ENCODE measurements around the gene COQ5.

The COQ5 gene

DNA sequence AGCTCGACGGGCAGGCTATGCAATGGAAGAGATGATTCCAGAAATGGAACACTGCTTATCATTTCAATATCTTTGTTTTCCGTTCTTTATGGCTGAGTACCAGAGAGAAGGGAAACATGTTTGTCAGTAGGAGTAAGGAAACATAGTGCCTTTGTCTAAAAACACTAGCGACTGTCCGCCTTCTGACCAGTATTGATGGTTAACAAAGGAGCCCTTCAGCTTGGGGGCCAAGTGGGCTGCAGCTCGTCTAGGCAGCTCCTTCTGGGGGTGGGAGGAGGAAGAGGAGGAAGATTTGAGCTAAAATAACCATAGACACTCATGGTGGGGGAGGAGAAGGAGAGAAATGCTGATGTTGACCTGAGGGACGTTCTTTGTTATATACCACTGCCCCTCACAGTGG lies 15.0 kb downstream of the COQ5 start:
- no peaks in the 10 kb centered on the region for H4K20me1 ChIP-seq (ENCODE audit: insufficient read depth, low read length)
- no peak overlapping the region for H3K4me3 ChIP-seq (ENCODE audit: low read length)
- DNase-seq = no peak
- H3K9ac ChIP-seq (ENCODE audit: low read length) = no peak overlapping the region
- H3K27ac ChIP-seq (ENCODE audit: low read length) = no peak overlapping the region
- H2AFZ ChIP-seq (ENCODE audit: low read length) = no peak overlapping the region
- H3K79me2 ChIP-seq (ENCODE audit: low read length) = no peaks in the 10 kb centered on the region
- TF ChIP-seq, protein P1, sequence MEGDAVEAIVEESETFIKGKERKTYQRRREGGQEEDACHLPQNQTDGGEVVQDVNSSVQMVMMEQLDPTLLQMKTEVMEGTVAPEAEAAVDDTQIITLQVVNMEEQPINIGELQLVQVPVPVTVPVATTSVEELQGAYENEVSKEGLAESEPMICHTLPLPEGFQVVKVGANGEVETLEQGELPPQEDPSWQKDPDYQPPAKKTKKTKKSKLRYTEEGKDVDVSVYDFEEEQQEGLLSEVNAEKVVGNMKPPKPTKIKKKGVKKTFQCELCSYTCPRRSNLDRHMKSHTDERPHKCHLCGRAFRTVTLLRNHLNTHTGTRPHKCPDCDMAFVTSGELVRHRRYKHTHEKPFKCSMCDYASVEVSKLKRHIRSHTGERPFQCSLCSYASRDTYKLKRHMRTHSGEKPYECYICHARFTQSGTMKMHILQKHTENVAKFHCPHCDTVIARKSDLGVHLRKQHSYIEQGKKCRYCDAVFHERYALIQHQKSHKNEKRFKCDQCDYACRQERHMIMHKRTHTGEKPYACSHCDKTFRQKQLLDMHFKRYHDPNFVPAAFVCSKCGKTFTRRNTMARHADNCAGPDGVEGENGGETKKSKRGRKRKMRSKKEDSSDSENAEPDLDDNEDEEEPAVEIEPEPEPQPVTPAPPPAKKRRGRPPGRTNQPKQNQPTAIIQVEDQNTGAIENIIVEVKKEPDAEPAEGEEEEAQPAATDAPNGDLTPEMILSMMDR (IDR thresholded peaks at IDR 0.05; ENCODE audit: low read length) = no peak
- H3F3A ChIP-seq (ENCODE audit: insufficient read depth, low read length) = no peaks in the 10 kb centered on the region
- H3K4me1 ChIP-seq (ENCODE audit: low read length) = no peaks in the 10 kb centered on the region
- no peaks in the 10 kb centered on the region for H3K9me2 ChIP-seq (replicated peaks; ENCODE audit: insufficient read depth, low read length)
- no peak overlapping the region for H3K4me2 ChIP-seq (ENCODE audit: low read depth, low read length)
- no peaks in the 10 kb centered on the region for H3K27me3 ChIP-seq (replicated peaks; ENCODE audit: insufficient read depth, low read length)
- H3K9me3 ChIP-seq (replicated peaks; ENCODE audit: insufficient read depth, low read length) = no peaks in the 10 kb centered on the region
- H3K36me3 ChIP-seq (replicated peaks; ENCODE audit: insufficient read depth, low read length) = no peaks in the 10 kb centered on the region

DNA sequence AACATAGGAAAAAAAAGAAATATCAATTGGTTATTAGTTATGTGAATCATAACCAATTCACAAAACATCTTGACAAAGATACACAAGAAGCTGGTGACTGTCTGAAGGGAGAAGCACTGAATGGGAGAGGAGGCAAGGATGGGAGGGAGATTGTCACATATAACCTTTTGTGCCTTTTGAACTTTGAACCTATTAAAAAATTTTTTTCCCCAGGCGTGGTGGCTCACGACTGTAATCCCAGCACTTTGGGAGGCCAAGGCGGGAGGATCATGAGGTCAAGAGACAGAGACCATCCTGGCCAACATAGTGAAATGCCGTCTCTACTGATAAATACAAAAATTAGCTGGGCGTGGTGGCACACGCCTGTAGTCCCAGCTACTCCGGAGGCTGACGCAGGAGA lies 20.4 kb downstream of the COQ5 start:
- H3K9me2 ChIP-seq (replicated peaks; ENCODE audit: insufficient read depth, low read length) = no peaks in the 10 kb centered on the region
- no peaks in the 10 kb centered on the region for H3K9me3 ChIP-seq (replicated peaks; ENCODE audit: insufficient read depth, low read length)
- H3K4me1 ChIP-seq (ENCODE audit: low read length) = no peaks in the 10 kb centered on the region
- H3F3A ChIP-seq (ENCODE audit: insufficient read depth, low read length) = no peaks in the 10 kb centered on the region
- no peaks in the 10 kb centered on the region for H4K20me1 ChIP-seq (ENCODE audit: insufficient read depth, low read length)
- no peak for DNase-seq
- H3K79me2 ChIP-seq (ENCODE audit: low read length) = no peaks in the 10 kb centered on the region
- no peaks in the 10 kb centered on the region for H3K36me3 ChIP-seq (replicated peaks; ENCODE audit: insufficient read depth, low read length)
- TF ChIP-seq EZH2 (optimal IDR thresholded peaks at IDR 0.05; ENCODE audit: low read depth, low read length) = no peak
- TF ChIP-seq, protein P1 (IDR thresholded peaks at IDR 0.05; ENCODE audit: low read length) = no peak
- TF ChIP-seq EZH2phosphoT487 (IDR thresholded peaks at IDR 0.05; ENCODE audit: low read length) = no peak
- H3K4me3 ChIP-seq (ENCODE audit: low read length) = no peak overlapping the region
- H3K4me2 ChIP-seq (ENCODE audit: low read depth, low read length) = no peak overlapping the region
- no peaks in the 10 kb centered on the region for H3K27me3 ChIP-seq (replicated peaks; ENCODE audit: insufficient read depth, low read length)
- H3K27ac ChIP-seq (ENCODE audit: low read length) = no peak overlapping the region
- no peak overlapping the region for H3K9ac ChIP-seq (ENCODE audit: low read length)
- H2AFZ ChIP-seq (ENCODE audit: low read length) = no peak overlapping the region

DNA sequence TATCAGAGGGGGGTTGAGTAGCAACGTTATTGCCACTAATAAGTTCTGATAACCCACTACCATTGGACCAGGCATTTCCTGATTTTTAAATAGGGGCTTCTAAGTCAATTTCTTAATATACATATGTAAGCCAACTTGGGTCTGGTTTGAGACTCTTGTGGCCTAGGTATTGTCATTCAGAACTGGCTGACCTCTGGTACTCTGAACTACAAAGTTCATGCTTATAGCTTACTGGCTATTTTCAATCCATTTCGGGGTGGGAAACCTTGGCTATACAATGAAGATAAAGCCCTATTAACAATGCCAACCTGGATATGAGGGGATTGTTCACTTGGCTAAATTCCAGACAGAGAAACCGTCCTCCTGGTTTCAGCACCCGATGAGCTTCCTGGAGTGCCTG lies 24.4 kb downstream of the COQ5 start:
- H3K9me3 ChIP-seq (replicated peaks; ENCODE audit: insufficient read depth, low read length) = no peaks in the 10 kb centered on the region
- no peaks in the 10 kb centered on the region for H3K79me2 ChIP-seq (ENCODE audit: low read length)
- no peaks in the 10 kb centered on the region for H3F3A ChIP-seq (ENCODE audit: insufficient read depth, low read length)
- no peaks in the 10 kb centered on the region for H3K4me1 ChIP-seq (ENCODE audit: low read length)
- H3K9me2 ChIP-seq (replicated peaks; ENCODE audit: insufficient read depth, low read length) = no peaks in the 10 kb centered on the region
- TF ChIP-seq EZH2 (optimal IDR thresholded peaks at IDR 0.05; ENCODE audit: low read depth, low read length) = no peak
- TF ChIP-seq, protein P1 (IDR thresholded peaks at IDR 0.05; ENCODE audit: low read length) = no peak
- no peak for TF ChIP-seq EZH2phosphoT487 (IDR thresholded peaks at IDR 0.05; ENCODE audit: low read length)
- DNase-seq = no peak
- H3K36me3 ChIP-seq (replicated peaks; ENCODE audit: insufficient read depth, low read length) = no peaks in the 10 kb centered on the region
- H3K27me3 ChIP-seq (replicated peaks; ENCODE audit: insufficient read depth, low read length) = no peaks in the 10 kb centered on the region
- no peak overlapping the region for H3K9ac ChIP-seq (ENCODE audit: low read length)
- no peak overlapping the region for H3K4me3 ChIP-seq (ENCODE audit: low read length)
- H4K20me1 ChIP-seq (ENCODE audit: insufficient read depth, low read length) = no peaks in the 10 kb centered on the region
- H2AFZ ChIP-seq (ENCODE audit: low read length) = no peak overlapping the region
- no peak overlapping the region for H3K4me2 ChIP-seq (ENCODE audit: low read depth, low read length)
- H3K27ac ChIP-seq (ENCODE audit: low read length) = no peak overlapping the region

Data from MM.1S (cell line).